ENCODE measurements around the gene CHRDL1.

Gene CHRDL1

DNA sequence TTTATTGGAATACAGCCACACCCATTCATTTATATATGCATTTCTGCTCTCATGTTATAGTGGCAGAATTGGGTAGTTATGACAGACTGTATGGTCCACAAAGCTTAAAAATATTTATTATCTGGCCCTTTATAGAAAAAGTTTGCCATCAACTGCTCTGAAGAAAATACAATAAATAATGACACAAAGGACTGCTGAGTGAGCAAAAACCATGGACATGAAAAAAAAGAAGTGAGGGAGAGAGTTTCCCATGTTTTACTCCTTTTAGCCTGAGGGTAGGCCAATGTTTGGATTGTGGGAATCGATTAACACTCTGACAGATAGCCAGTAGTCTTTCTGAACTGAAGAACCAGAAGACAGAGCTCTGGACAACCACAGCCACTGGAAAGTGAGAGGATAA lies 149.2 kb downstream of the CHRDL1 start:
- FAIRE-seq: no peak

Data from A204.1 (cell line).